Hematopoietic multipotent progenitor cell treated with erythropoietin and hydrocortisone succinate and interleukin-3 and kit ligand, for 15 days (in vitro differentiated cells): Measurements from ENCODE around the gene NEUROD4.

Experiments
- DNase-seq: peaks from one replicate; pipeline ENCODE4 v3.0.0-alpha.2; 2015; ENCODE audit warnings: low spot score

NEUROD4 gene

GRCh38 chr12:54998958-54999510 is 20.7 kb upstream of the NEUROD4 start:
- no peak for DNase-seq

GRCh38 chr12:55001198-55001868 is 18.4 kb upstream of the NEUROD4 start:
- no peak for DNase-seq

- DNase-seq, result no peak
These were observed 17.4 kb upstream of the NEUROD4 start for GRCh38 chr12:55002355-55002754.

- DNase-seq, result no peak
These were observed 10.7 kb upstream of the NEUROD4 start for GRCh38 chr12:55008944-55009585.

- DNase-seq, result no peak
These were observed 2.3 kb upstream of the NEUROD4 start for GRCh38 chr12:55017416-55017925.

- DNase-seq, result no peak
These were observed 4.8 kb downstream of the NEUROD4 start for GRCh38 chr12:55024575-55024974.

GRCh38 chr12:55025508-55025907 is 5.7 kb downstream of the NEUROD4 start:
- no peak for DNase-seq

- no peak for DNase-seq
These were observed 14.4 kb downstream of the NEUROD4 start for GRCh38 chr12:55034218-55034617.

- DNase-seq, result no peak
These were observed 16.7 kb downstream of the NEUROD4 start for GRCh38 chr12:55036326-55037115.

- no peak for DNase-seq
These were observed 17.7 kb downstream of the NEUROD4 start for GRCh38 chr12:55037351-55037987.

GRCh38 chr12:55039395-55040354 is 19.9 kb downstream of the NEUROD4 start:
- no peak for DNase-seq

- no peak for DNase-seq
These were observed 21.7 kb downstream of the NEUROD4 start for GRCh38 chr12:55041345-55042055.

GRCh38 chr12:55043542-55043941 is 23.8 kb downstream of the NEUROD4 start:
- no peak for DNase-seq

GRCh38 chr12:55044135-55044534 is 24.4 kb downstream of the NEUROD4 start:
- DNase-seq, result no peak

- no peak for DNase-seq
These were observed 29.9 kb downstream of the NEUROD4 start for GRCh38 chr12:55049676-55050075.

GRCh38 chr12:55051197-55051947 is 31.6 kb downstream of the NEUROD4 start:
- DNase-seq, result no peak

GRCh38 chr12:55057481-55057880 is 37.7 kb downstream of the NEUROD4 start:
- no peak for DNase-seq

GRCh38 chr12:55058082-55058481 is 38.3 kb downstream of the NEUROD4 start:
- DNase-seq, result no peak

GRCh38 chr12:55058776-55059175 is 39.0 kb downstream of the NEUROD4 start:
- DNase-seq, result no peak
